ENCODE results near the gene SLC36A4. TPM values are rescaled to one million over a fixed set of nuclear protein-coding genes. Genes with fewer than 3 reads are reported as not detected.

Gene SLC36A4
- total RNA-seq, 1 experiment from 2014 or later, result 28.2 TPM

GRCh38 chr11:93100211-93100610 is 97.6 kb downstream of the SLC36A4 start:
- Histone ChIP-seq H3K4me3 (ENCODE audit: low read depth, low read length, poor library complexity, severe bottlenecking) (no peak overlapping the region), H3K27ac (ENCODE audit: low read depth, low read length, poor library complexity, severe bottlenecking) (no peak overlapping the region), H3K27me3 (replicated peaks; ENCODE audit: insufficient read depth, low read depth, low read length, poor library complexity) (no peaks in the 10 kb centered on the region), H3K36me3 (ENCODE audit: insufficient read depth, low read length, poor library complexity, severe bottlenecking) (no peaks in the 10 kb centered on the region), H3K4me1 (ENCODE audit: insufficient read depth, low read length, poor library complexity, severe bottlenecking) (no peaks in the 10 kb centered on the region), H3K9me3 (ENCODE audit: low read depth, low read length, poor library complexity, severe bottlenecking) (peaks cover 3% of the 10 kb centered on the region)
- no peak for DNase-seq (ENCODE audit: low spot score)
- TF ChIP-seq CTCF (conservative IDR thresholded peaks at IDR 0.05; ENCODE audit: low read depth, low read length), result no peak
- TF ChIP-seq EZH2 (IDR thresholded peaks at IDR 0.05; ENCODE audit: borderline replicate concordance, low read depth, low read length, poor library complexity, severe bottlenecking), result no peak
- intact Hi-C loops (cut with micrococcal nuclease; ENCODE audit: unreplicated experiment), result no loop called here
- no TSS peak for BruUV-seq (replicated peaks)
- CTCF ChIA-PET, result no interaction called here
- POLR2A ChIA-PET (ENCODE audit: low non-redundant PET), result no interaction called here

GRCh38 chr11:93099806-93100205 is 98.0 kb downstream of the SLC36A4 start:
- no peaks in the 10 kb centered on the region for H3K36me3 ChIP-seq (ENCODE audit: insufficient read depth, low read length, poor library complexity, severe bottlenecking)
- no peak overlapping the region for H3K4me3 ChIP-seq (ENCODE audit: low read depth, low read length, poor library complexity, severe bottlenecking)
- H3K27me3 ChIP-seq (replicated peaks; ENCODE audit: insufficient read depth, low read depth, low read length, poor library complexity), result no peaks in the 10 kb centered on the region
- H3K9me3 ChIP-seq (ENCODE audit: low read depth, low read length, poor library complexity, severe bottlenecking), result peaks cover 6% of the 10 kb centered on the region
- no peaks in the 10 kb centered on the region for H3K4me1 ChIP-seq (ENCODE audit: insufficient read depth, low read length, poor library complexity, severe bottlenecking)
- ChIA-PET CTCF (no interaction called here), POLR2A (ENCODE audit: low non-redundant PET) (no interaction called here)
- no peak overlapping the region for H3K27ac ChIP-seq (ENCODE audit: low read depth, low read length, poor library complexity, severe bottlenecking)
- no TSS peak for BruUV-seq (replicated peaks)
- TF ChIP-seq CTCF (conservative IDR thresholded peaks at IDR 0.05; ENCODE audit: low read depth, low read length) (no peak), EZH2 (IDR thresholded peaks at IDR 0.05; ENCODE audit: borderline replicate concordance, low read depth, low read length, poor library complexity, severe bottlenecking) (no peak)
- DNase-seq (ENCODE audit: low spot score), result no peak
- intact Hi-C loops (cut with micrococcal nuclease; ENCODE audit: unreplicated experiment), result no loop called here

Other genes starting within 250 kb of the SLC36A4 start
- not detected in 2 replicates for gene MTNR1B, start 228.3 kb downstream of the SLC36A4 start, total RNA-seq (2021)
- gene DEUP1, start 132.8 kb upstream of the SLC36A4 start, total RNA-seq (2021), result not detected in 2 replicates

All from A673 (cell line).